HG03280 (cell line): ENCODE measurements around the gene EMSY.

ENCODE experiments used
- ATAC-seq: cut with Tn5 transposase; IDR thresholded peaks from one replicate; pipeline ENCODE4 v1.9.1; 2021; ENCODE audit warnings: mild to moderate bottlenecking, moderate library complexity; ENCODE audit not compliant: unreplicated experiment

EMSY gene

DNA sequence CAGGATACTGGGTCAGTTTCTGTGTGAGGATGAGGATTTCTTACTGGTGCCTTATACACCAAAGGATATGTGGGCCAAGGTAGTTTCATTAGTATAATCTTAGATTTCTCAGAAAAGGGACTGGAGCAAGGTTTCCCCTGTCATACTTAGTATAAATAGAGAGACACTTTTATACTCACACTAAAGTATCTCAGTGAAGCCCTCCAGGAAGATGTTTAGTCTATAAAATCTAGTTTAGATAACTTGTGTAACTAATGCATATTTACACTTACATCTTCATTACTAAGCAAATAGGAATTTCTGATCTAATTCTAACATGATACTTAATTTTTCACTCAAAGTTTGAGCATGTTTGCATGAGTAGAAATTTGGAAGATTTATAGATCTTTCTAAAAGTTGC lies 11.1 kb downstream of the EMSY start:
- no peak for ATAC-seq

DNA sequence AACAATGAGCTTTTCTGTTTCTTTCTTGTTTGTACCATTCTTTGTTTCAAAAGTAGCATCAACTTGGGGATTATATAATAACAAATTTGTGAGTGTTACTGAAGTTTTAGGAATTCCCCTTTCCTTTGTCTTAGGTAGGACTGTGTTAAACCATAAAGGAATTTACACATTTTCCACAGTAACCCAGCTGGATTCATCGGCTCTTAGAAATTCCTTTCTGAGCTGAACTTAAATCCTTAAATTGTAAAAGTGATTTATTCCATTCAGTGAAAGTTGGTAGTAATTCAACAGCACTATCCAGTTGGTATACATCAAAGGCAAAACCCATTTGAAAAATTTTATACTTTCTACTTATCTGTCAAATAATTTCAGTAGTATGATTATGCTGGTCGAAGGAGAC lies 11.8 kb downstream of the EMSY start:
- no peak for ATAC-seq

DNA sequence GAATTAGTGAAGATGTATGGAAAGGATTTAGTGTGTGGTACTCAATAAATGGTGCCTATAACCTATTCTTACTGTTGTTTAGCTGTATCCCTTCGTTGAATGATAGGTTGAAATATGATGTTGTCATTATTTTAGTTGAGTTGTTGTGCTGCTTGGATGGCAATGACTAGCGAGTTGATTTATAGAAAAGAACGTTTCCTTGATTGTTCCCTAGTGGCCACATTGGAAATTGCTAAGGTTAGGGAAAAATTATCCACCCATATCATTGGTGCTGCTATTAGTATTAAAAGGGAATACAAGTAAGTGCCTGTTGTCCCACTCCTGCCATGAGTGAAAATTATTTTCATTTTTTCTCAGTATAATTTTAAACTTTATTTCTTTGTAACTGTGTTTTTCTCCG lies 14.5 kb downstream of the EMSY start:
- ATAC-seq: no peak

DNA sequence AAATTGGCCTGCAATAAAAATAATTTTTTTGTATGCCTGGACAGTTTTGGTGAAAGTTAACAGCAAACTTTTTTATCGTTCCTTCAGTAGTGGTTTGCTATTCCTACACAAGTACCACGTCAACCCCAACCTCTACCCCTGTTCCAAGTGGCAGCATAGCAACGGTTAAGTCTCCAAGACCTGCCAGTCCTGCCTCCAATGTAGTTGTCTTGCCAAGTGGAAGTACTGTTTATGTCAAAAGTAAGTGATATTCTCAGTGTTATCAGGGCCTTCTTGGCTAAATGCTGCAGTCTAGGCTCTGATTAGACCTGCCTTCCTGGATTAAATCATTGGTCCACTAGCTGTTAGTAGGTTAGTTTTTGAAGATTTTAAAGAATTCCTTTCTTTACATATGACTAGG lies 15.0 kb downstream of the EMSY start:
- no peak for ATAC-seq

DNA sequence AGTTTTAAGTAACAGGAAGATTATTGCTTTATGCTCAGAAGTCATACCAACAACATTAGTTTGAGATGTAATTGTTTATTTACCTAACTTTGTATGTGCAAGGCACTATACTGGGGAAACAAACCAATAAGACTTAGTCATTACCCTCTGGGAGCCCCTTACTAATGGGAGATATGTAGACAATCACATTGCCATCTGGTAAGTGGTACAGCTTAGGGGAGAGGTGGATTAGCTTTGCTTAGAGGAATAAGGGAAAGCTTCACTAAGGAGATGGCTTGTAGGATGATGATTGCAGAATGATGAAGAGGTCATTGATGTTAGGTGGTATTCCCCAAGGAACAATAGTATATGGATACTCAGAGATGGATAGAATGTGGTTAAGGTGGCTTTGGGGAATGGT lies 17.5 kb downstream of the EMSY start:
- ATAC-seq: no peak

DNA sequence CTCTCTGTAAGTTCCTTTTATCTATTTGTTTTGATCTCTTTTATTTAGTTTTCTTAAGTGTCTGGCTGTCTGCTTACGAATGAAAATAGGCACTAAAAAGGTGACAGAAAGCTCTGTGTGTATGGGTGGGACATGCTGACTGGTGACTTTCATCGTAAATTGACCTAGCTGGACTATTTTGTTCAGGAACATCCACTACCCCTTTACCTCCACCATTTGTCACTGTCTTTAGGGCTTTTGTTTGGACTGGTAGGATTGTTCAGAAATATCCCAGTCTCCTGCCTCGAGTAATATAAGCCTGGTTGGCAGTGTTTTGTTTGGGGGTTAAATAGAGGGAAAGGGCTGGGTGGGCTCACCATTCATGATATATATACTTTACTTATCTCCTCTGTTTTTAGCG lies 20.9 kb downstream of the EMSY start:
- no peak for ATAC-seq

DNA sequence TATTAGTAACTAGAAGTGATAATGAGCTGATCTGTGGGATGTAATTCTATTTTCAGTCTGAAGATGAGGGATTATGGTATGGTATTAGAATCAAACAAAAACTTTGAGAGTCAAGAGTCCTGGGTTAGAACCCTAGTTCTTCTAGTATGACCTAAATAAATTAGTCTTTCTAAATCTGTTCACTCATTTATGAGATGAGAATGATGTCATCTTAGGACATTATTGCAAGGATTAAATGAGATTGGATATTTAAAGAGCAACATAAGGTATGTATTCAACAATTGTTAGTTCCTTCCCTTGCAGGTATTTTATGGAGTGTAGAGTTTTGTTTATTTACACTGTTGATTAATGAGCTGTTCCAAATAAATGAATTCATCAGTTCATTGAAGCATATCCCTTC lies 21.8 kb downstream of the EMSY start:
- no peak for ATAC-seq

DNA sequence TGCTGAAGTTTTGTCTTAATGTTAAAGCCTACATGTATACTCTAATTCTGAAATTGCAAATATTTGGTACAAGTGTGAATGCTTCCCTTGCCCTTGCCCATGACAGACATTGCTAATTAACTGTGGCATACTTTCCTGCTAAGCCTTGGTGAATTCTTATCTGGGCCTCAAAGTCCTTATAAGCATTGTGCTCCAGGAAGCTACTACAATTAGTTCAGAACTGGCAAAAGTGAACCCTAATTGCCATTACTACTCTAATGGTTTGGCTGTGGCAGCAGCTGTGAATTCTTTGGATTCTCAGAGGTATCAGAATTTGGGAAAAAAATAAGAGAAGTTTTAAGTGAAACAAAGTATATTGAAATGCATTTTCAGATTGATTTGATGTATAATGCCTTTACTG lies 24.3 kb downstream of the EMSY start:
- no peak for ATAC-seq

DNA sequence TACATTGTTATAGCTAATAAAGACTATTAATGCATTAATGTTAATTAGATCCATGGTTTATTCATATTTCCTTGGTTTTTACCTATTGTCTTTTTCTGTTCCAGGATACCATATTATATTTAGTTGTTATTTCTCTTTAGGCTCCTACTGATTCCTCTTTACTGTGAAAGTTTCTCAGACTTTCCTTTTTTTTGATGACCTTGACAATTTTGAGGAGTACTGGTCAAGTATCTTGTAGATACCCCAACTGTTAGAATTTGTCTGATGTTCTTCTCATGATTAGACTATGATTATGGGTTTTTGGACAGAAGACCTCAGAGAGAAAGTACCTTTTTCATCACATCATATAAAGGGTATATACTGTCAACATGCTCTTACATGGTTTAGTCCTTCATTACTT lies 26.6 kb downstream of the EMSY start:
- no peak for ATAC-seq

DNA sequence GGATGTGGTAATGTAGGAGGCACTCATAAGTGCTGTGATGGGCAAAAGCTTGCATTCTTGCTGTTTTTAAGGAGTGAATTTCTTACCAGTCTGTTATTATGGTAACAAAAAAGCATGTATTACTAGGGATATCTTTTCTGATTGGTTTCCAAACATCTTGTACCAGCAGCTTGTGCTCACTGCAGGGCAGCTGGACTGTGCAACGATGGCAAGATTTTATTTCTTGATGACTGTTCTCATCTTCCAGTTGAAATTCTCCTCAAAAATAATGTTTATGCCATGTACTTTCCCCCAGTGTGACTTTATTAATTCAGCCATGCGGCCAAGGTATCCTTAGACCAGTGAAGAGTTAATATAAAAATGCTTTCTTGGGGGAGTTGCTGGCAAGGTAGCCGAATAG lies 35.4 kb downstream of the EMSY start:
- no peak for ATAC-seq

DNA sequence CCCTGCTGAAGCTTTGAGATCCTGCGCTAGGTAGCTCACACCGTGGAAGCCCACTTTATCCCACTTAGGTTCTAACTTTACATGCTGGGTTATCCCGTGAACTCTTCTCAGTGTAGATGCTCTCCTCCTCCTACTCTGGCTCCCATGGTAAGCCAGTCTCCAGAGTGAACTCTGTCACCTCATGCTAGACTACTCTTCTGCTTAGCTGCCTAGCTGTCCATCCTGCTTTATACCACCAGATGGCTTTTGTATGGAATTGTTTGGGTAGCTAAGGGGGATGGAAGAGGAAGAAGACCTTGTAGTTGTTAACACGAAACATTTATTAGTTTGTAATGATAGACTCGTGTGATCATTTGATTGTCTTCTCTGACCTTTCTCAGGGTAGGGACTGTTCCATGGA lies 46.8 kb downstream of the EMSY start:
- ATAC-seq: no peak

DNA sequence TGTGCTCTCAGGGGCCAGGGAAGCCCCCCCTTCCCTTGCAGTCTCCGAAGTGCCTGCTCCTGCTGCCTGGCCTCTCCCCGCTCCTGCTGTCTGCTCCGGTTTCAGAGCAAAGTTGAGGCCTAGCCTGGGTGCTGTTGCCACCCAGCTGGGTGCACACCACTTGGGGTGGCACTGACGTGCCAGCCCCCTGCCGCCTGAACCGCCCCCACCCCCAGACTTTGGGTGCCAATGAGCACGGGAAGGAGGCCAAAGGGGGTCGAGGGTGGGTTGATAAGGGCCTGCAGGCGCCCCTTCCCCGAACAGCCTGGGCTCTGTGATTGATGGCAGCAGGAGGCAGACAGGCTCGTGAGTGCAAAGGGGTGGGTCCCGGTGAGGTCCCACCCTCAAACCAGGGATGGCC lies 48.2 kb downstream of the EMSY start:
- no peak for ATAC-seq

DNA sequence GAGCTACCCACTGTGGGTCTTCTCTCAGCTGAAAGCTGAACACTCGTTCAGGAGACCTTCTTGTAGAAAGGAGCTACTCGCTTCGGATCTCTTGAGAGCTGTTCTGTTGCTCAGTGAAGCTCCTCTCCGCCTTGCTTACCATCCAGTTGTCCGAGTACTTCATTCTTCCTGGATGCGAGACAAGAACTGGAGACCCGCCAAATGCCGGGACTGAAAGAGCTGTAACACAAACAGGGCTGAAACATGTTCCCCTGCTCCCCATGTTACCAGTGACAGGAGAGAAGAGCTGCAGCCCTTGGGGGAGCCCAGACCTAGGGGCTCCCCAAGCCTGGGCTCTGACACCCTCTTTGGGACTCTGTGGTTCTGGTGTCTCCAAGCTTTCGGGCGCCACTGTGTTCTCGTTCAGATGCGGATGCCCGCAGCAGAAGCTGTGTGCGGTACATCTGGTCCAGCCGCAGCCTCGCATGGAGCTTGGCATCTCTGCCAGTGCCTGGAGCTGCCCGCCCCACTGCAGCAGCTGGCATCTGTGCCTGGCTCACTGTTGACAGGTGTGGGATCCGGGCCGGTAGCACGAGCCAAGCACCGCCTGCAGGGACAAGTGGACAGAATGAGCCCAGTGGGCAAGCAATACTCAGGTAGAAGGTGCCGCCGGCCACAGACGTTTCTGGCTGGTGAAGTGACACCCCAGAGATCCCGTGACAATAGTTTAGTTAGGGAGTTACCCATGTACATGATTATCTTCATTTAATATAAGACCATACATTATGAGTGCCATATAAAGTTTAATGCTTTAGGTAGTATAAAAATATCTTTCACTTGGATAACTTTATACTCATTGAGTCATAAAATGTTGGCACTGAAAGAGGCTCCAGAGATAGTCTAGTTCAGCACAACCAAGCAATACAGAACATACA lies 49.1 kb downstream of the EMSY start:
- no peak for ATAC-seq

DNA sequence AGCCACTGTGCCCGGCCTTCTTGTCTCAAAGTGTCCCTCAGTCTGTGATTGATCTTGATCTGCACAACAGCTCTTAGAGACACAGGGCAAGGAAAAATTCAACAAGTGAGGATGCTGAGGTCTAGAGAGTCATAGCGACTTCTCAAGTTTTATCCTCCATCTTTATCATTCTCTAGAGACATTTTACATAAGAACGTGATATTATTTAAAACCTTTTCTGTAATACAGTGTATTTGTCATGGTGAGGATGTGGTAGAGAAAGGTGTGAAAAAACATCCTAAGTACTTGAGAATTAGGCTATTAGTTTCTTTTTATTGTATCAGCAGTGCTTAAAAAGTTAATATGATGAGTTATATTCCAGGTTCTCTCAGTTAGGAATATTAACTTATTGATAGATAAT lies 50.2 kb downstream of the EMSY start:
- no peak for ATAC-seq

DNA sequence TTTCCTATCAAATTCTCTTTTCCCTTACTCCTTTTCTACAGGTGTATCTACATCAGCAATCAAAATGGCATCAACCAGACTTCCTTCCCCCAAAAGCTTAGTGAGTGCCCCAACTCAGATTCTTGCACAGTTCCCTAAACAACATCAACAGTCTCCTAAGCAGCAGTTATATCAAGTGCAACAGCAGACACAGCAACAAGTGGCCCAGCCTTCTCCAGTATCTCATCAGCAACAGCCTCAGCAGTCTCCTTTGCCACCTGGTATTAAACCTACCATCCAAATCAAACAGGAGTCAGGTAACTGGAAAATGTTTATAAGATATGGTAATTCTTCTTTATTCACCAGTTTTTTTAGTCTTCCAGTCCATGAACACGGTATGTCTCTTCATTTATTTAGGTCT lies 51.4 kb downstream of the EMSY start:
- ATAC-seq: no peak

DNA sequence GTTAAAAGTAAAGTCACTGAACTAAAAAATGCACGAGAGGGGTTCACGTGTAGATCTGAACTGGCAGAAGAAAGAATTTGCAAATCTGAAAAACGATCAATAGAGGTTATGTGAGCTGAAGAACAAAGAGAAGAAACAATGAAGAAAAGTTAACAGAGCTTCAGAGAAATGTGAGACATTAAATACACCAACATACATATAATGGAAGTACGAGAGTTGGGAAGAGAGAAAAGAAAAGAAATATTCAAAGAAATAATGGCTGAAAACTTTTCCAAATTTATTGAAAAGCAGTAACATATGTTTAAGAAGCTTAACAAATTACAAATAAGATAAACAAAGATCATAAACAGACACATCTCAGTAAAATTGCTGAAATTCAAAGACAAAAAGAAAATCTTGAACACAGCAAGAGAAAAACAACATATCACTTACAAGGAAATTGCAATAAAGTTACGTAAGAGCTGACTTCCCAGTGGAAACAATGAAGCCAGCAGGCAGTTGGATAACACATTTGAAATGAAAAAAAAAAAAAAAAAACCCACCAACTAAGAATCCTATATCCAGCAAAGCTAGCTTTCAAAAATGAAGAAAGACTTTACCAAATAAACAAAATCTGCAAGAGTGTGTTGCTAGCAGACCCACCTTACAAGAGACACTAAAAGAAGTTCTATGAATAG lies 56.8 kb downstream of the EMSY start:
- no peak for ATAC-seq

DNA sequence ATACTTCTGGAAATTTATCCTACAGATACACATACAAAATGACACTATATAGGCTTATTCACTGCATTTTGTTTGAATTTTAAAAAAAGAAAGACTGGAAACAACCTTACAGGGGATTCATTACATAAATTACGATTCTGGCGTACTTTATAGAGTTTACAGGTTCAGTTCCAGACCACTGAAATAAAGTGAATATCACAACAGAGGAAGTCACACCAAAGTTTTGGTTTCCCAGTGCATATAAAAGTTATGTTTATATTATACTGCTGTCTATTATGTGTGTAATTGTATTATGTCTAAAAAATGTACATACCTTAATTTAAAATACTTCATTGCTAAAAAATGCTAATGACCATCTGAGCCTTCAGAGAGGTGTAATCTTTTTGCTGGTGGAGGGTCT lies 62.0 kb downstream of the EMSY start:
- ATAC-seq: no peak

DNA sequence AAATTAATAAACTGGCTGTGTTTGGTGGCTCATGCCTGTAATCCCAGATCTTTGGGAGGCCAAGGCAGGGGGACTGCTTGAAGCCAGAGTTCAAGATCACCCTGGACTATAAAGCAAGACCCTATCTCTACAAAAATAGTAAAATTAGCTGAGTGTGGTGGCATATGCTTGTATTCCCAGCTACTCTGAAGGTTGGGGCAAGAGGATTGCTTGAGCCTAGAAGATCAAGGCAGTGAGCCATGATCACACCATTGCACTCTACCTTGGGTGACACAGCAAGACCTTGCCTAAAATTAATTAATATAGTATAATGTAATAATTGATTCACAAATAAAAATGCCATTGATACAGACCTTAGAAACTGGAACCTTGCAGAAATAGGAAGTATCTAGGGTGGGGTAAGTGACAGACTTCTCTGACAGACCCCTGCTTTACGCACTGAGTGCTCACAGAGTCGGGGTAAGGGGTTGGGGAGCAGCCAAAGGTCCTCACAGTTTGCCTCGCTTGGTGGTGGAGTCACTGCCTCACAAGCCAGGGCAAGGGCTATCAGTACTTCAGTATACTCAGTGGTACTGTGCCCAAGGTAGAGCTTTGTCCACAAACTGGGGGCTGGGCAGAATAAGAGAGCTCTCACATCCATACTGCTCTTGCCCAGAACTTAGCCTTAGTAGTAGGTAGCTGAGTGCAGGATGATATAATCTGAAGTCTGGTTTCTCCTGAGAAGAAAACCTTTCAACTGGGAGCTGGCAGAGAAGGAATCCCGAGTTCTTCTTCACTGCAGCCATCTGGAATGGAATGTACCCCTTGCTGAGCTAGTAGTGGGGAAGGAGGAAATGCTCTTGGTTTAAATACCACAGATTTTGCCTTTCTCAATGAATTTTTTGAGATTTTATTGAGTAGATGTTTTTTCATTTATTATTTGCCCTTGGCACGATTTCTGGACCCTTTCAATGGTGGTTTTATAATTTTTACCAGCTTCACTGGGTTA lies 65.5 kb downstream of the EMSY start:
- ATAC-seq: no peak

DNA sequence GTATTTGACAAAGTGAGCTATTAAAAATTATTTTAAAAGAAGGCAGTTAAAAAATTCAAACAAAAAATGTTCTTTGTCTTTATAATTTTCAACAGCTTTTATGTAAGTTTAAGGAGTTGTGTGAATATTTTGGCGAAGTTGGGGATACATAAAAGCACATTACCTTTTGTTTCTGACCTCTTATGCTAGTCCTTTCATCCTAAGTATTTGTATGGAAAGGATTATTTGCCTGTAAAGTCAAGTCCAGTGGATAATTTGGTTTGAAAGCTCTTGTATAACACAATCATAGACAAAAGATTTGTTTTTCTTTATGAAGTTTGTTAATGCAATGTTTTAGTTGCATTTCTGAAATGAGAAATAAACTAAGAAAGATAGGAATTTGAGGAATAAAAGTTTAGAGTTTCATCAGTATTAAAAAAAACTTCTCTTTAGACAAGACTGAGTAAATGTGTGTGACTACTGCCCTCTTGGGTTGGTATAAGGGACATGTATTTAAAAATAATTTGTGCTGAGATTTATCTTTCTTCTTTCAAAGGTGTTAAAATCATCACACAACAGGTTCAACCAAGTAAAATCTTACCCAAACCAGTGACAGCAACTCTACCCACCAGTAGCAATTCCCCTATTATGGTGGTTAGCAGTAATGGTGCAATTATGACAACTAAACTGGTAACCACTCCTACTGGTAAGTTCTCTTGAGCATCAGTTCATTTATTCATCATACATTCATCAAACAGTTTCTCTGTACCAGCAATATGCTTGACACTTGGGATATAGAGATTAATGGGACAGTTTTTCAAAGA lies 68.2 kb downstream of the EMSY start:
- ATAC-seq: no peak

DNA sequence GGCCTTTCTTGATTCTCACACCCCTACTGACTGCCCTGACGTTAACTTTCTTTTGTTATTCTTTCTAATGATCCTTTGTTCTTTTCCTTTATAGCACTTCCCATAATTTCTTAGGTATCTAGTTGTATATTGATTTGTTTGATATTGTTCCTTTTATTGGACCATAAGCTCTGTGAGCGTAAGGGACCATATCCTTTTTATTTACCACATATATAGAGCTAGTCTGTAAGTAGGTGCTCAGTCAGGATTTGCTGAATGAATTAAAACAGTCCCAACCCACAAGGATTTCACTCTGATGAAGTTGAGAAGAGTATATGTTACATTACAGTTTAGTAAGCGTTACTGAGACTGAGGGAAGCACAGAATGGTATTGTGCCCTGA lies 68.8 kb downstream of the EMSY start:
- ATAC-seq: no peak

DNA sequence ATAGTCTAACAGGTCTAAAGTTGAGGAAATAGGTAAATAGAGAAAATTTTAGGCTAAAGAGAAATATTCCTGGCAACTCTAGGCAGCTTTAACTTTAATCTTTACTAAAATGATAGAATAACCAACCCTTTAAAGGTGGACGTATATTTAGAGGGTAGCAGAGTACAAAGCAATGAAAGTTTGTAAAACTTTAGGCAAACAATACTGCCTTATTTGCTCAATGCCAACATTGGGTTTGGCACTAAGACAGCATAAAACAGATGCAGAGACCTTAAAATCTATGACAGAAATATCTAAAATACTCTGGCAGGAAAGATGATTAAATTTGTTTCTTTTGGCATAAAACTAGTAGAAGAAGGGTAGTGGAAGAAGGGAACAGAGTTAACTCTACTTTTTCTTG lies 70.7 kb downstream of the EMSY start:
- ATAC-seq: no peak
